ENCODE results near the gene CUTC. TPM values are rescaled to one million over a fixed set of nuclear protein-coding genes. Genes with fewer than 3 reads are reported as not detected.

CUTC gene
- polyA plus RNA-seq, 1 of the 3 experiments (the other 2 are of a cell fraction), result 19.4 TPM

DNA sequence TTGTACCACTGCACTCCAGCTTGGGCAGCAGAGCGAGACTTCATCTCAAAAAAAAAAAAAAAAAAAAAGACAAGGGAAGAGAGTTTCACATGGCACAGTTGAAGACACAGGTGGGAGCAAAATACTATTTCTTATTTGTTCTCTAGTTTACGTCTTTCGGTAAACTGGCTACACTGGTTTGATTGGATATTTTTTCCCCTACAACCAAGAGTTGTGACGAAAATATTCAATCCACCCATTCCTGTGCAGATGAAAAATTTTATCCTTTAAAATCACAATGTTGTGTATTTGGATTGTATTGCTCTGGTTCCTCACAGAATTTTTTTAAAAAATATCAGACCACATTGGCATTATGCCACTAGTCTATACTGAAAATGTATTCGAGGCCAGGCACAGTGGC, 35.9 kb downstream of the CUTC start:
- no peaks in the 10 kb centered on the region for H3K9me2 ChIP-seq
- ChIA-PET CTCF (interaction anchor here (1.8 kb wide), 1 partner anchor 78 kb away, joined by 4 read pairs; no protein-coding TSS in a partner anchor), POLR2A (no interaction called here)
- peaks cover 0 to 3% of the 10 kb centered on the region in 2 experiments for H3K36me3 ChIP-seq (replicated peaks in 1 of 2; ENCODE audit: control insufficient read depth in 1 of 2, insufficient read depth in 2 of 2, low read length in 1 of 2)
- H3K4me2 ChIP-seq, result no peak overlapping the region
- H3K9ac ChIP-seq, result no peak overlapping the region
- no peak overlapping the region for H3K4me3 ChIP-seq (ENCODE audit: low read depth in 2 of 2, low read length in 1 of 2)
- H4K20me1 ChIP-seq (ENCODE audit: insufficient read depth), result no peaks in the 10 kb centered on the region
- H3K27me3 ChIP-seq (ENCODE audit: insufficient read depth), result no peaks in the 10 kb centered on the region
- H3K9me3 ChIP-seq, result no peaks in the 10 kb centered on the region
- H2AFZ ChIP-seq (ENCODE audit: low read depth), result no peak overlapping the region
- H3K27ac ChIP-seq (ENCODE audit: low read depth in 2 of 2, low read length in 1 of 2), result peak overlapping the region in 1 of 2 experiments; percentile 18; a peak in 1 of 4 replicates
- H3F3A ChIP-seq (replicated peaks; ENCODE audit: insufficient read depth), result peaks cover 8% of the 10 kb centered on the region
- no peak for DNase-seq
- TF ChIP-seq FOSL2 (IDR thresholded peaks at IDR 0.05; ENCODE audit: borderline replicate concordance, low read depth) (no peak), SIN3A (IDR thresholded peaks at IDR 0.05; ENCODE audit: borderline replicate concordance, low read depth, low read length) (no peak), EZH2phosphoT487 (IDR thresholded peaks at IDR 0.05; ENCODE audit: borderline replicate concordance, low read depth) (no peak), GABPA (IDR thresholded peaks at IDR 0.05; ENCODE audit: low read depth) (no peak), TCF12 (IDR thresholded peaks at IDR 0.05) (no peak), YY1 (IDR thresholded peaks at IDR 0.05; ENCODE audit: low read depth) (no peak), NRF1 (IDR thresholded peaks at IDR 0.05; ENCODE audit: low read depth, low read length) (no peak), TAF1 (IDR thresholded peaks at IDR 0.05; ENCODE audit: borderline replicate concordance, low read depth, low read length) (no peak), JUND (IDR thresholded peaks at IDR 0.05) (no peak), SMC3 (IDR thresholded peaks at IDR 0.05; ENCODE audit: low read depth, low read length) (no peak), RCOR1 (IDR thresholded peaks at IDR 0.05; ENCODE audit: low read length) (no peak), CHD2 (IDR thresholded peaks at IDR 0.05; ENCODE audit: low read length, partially characterized antibody) (no peak), POLR2AphosphoS5 (IDR thresholded peaks at IDR 0.05; ENCODE audit: low read depth, low read length) (no peak), GATA2 (CRISPR knock-in tag; IDR thresholded peaks at IDR 0.05) (no peak), FOXJ3 (CRISPR knock-in tag; IDR thresholded peaks at IDR 0.05) (no peak)
- TF ChIP-seq, protein P1, sequence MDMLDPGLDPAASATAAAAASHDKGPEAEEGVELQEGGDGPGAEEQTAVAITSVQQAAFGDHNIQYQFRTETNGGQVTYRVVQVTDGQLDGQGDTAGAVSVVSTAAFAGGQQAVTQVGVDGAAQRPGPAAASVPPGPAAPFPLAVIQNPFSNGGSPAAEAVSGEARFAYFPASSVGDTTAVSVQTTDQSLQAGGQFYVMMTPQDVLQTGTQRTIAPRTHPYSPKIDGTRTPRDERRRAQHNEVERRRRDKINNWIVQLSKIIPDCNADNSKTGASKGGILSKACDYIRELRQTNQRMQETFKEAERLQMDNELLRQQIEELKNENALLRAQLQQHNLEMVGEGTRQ (IDR thresholded peaks at IDR 0.05; ENCODE audit: borderline replicate concordance, low read depth, low read length), result no peak
- TF ChIP-seq, protein P2, sequence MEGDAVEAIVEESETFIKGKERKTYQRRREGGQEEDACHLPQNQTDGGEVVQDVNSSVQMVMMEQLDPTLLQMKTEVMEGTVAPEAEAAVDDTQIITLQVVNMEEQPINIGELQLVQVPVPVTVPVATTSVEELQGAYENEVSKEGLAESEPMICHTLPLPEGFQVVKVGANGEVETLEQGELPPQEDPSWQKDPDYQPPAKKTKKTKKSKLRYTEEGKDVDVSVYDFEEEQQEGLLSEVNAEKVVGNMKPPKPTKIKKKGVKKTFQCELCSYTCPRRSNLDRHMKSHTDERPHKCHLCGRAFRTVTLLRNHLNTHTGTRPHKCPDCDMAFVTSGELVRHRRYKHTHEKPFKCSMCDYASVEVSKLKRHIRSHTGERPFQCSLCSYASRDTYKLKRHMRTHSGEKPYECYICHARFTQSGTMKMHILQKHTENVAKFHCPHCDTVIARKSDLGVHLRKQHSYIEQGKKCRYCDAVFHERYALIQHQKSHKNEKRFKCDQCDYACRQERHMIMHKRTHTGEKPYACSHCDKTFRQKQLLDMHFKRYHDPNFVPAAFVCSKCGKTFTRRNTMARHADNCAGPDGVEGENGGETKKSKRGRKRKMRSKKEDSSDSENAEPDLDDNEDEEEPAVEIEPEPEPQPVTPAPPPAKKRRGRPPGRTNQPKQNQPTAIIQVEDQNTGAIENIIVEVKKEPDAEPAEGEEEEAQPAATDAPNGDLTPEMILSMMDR (IDR thresholded peaks at IDR 0.05), result no peak
- 74% methylated on average over 5 of the region's 5 CpGs for WGBS (ENCODE audit: low lambda C conversion rate)
- H3K4me1 ChIP-seq (ENCODE audit: control insufficient read depth in 1 of 2, insufficient read depth in 2 of 2, low read depth in 1 of 2, low read length in 1 of 2), result no peaks in the 10 kb centered on the region
- H3K79me2 ChIP-seq (ENCODE audit: insufficient read depth), result no peaks in the 10 kb centered on the region

DNA sequence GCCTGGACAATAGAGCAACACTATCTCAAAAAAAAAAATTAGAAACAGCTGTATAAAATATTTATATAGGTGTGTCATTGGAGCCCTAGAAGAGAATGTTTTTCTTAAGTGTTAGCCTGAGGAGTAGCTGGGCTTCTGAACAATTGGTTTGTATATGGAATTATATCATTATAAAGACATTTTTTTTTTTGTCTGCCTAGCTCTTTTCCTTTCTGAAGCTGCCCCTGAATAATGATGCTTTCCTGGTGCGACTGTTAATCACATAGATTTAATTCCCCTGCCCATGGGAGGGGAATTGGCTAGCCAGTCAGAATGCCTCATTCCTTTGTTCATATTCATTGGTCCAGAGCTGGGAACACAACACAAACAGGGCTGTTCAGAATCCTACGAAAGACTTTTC, 36.5 kb downstream of the CUTC start:
- Histone ChIP-seq H3K4me1 (ENCODE audit: control insufficient read depth in 1 of 2, insufficient read depth in 2 of 2, low read depth in 1 of 2, low read length in 1 of 2) (no peaks in the 10 kb centered on the region), H3K79me2 (ENCODE audit: insufficient read depth) (no peaks in the 10 kb centered on the region), H3K9me3 (no peaks in the 10 kb centered on the region), H2AFZ (ENCODE audit: low read depth) (no peak overlapping the region), H3K27ac (ENCODE audit: low read depth in 2 of 2, low read length in 1 of 2) (peak overlapping the region in 1 of 2 experiments; percentile 18; a peak in 2 of 4 replicates), H3K4me2 (no peak overlapping the region), H3K36me3 (replicated peaks in 1 of 2; ENCODE audit: control insufficient read depth in 1 of 2, insufficient read depth in 2 of 2, low read length in 1 of 2) (no peaks in the 10 kb centered on the region), H4K20me1 (ENCODE audit: insufficient read depth) (no peaks in the 10 kb centered on the region), H3F3A (replicated peaks; ENCODE audit: insufficient read depth) (peaks cover 8% of the 10 kb centered on the region), H3K9me2 (no peaks in the 10 kb centered on the region), H3K27me3 (ENCODE audit: insufficient read depth) (no peaks in the 10 kb centered on the region), H3K4me3 (ENCODE audit: low read depth in 2 of 2, low read length in 1 of 2) (no peak overlapping the region), H3K9ac (no peak overlapping the region)
- no peak for DNase-seq
- 79% methylated on average over 2 of the region's 2 CpGs for WGBS (ENCODE audit: low lambda C conversion rate)
- TF ChIP-seq GABPA (IDR thresholded peaks at IDR 0.05; ENCODE audit: low read depth), result no peak
- TF ChIP-seq ELF1 (IDR thresholded peaks at IDR 0.05), result no peak
- TF ChIP-seq, protein P3, sequence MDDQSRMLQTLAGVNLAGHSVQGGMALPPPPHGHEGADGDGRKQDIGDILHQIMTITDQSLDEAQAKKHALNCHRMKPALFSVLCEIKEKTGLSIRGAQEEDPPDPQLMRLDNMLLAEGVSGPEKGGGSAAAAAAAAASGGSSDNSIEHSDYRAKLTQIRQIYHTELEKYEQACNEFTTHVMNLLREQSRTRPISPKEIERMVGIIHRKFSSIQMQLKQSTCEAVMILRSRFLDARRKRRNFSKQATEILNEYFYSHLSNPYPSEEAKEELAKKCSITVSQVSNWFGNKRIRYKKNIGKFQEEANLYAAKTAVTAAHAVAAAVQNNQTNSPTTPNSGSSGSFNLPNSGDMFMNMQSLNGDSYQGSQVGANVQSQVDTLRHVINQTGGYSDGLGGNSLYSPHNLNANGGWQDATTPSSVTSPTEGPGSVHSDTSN (IDR thresholded peaks at IDR 0.05), result no peak
- no peak for TF ChIP-seq SMC3 (IDR thresholded peaks at IDR 0.05; ENCODE audit: low read depth, low read length)
- TF ChIP-seq, protein P1 (IDR thresholded peaks at IDR 0.05; ENCODE audit: borderline replicate concordance, low read depth, low read length), result no peak
- no peak for TF ChIP-seq TEAD4 (IDR thresholded peaks at IDR 0.05; ENCODE audit: borderline replicate concordance, insufficient read depth)
- no peak for TF ChIP-seq GATA2 (CRISPR knock-in tag; IDR thresholded peaks at IDR 0.05)
- no peak for TF ChIP-seq FOXJ3 (CRISPR knock-in tag; IDR thresholded peaks at IDR 0.05)
- POLR2A ChIA-PET, result no interaction called here
- CTCF ChIA-PET, result interaction anchor here (0.6 to 1.8 kb wide), 2 partner anchors 77 to 84 kb away, joined by 3 to 4 read pairs; no protein-coding TSS in a partner anchor

Data from SK-N-SH (cell line).